ENCODE data around the gene CSTPP1. TPM values are rescaled to one million over a fixed set of nuclear protein-coding genes. Genes with fewer than 3 reads are reported as not detected.

Gene CSTPP1
- total RNA-seq, 1 donor from 2014 or later: 31.5 TPM

DNA sequence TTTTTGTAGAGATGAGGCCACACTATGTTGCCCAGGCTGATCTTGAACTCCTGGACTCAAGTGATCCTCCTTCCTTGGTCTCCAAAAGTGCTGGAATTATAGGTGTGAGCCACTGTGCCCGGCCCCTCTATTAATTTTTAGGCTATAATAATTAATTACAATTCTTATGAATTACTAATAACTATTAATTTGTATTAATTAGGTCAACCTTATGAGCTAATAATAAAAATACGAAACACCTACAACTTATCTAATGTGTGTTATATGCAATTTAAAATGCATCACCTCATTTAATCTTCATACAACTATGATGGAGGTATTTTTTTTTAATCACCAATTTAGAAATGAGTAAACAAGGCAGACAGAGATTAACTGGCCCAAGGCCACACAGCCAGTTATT is 44.5 kb upstream of the CSTPP1 start:
- DNase-seq (ENCODE audit: low read depth): no peak
- Histone ChIP-seq H3K36me3 (ENCODE audit: control insufficient read depth, insufficient read depth, low read length) (no peaks in the 10 kb centered on the region), H3K4me3 (ENCODE audit: low read depth, low read length) (no peak overlapping the region), H3K27me3 (ENCODE audit: control insufficient read depth, insufficient read depth, low read length) (no peaks in the 10 kb centered on the region)
- TF ChIP-seq, protein P1, sequence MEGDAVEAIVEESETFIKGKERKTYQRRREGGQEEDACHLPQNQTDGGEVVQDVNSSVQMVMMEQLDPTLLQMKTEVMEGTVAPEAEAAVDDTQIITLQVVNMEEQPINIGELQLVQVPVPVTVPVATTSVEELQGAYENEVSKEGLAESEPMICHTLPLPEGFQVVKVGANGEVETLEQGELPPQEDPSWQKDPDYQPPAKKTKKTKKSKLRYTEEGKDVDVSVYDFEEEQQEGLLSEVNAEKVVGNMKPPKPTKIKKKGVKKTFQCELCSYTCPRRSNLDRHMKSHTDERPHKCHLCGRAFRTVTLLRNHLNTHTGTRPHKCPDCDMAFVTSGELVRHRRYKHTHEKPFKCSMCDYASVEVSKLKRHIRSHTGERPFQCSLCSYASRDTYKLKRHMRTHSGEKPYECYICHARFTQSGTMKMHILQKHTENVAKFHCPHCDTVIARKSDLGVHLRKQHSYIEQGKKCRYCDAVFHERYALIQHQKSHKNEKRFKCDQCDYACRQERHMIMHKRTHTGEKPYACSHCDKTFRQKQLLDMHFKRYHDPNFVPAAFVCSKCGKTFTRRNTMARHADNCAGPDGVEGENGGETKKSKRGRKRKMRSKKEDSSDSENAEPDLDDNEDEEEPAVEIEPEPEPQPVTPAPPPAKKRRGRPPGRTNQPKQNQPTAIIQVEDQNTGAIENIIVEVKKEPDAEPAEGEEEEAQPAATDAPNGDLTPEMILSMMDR (IDR thresholded peaks at IDR 0.05; ENCODE audit: insufficient read depth, low read length, poor library complexity, severe bottlenecking): no peak

DNA sequence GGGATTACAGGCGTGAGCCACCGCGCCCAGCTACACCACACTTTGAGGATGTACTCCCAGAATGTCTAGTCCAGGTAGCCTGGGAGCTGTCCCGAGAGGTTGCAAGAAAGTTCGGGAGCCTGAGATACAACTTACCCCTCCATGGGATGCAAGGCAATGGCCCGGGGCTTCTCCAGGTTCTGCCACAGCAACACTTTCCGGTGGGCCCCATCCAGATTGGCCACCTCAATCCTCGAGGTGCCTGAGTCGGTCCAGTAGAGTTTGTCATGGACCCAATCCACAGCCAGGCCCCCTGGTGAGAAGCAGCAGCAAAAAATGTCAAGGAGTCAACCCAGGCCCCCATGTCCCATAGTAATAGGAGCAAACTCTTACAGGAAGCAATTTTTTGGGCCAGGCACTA is 43.7 kb upstream of the CSTPP1 start:
- H3K36me3 ChIP-seq (ENCODE audit: control insufficient read depth, insufficient read depth, low read length): no peaks in the 10 kb centered on the region
- H3K4me3 ChIP-seq (ENCODE audit: low read depth, low read length): no peak overlapping the region
- DNase-seq (ENCODE audit: low read depth): no peak
- TF ChIP-seq, protein P1 (IDR thresholded peaks at IDR 0.05; ENCODE audit: insufficient read depth, low read length, poor library complexity, severe bottlenecking): no peak
- H3K27me3 ChIP-seq (ENCODE audit: control insufficient read depth, insufficient read depth, low read length): no peaks in the 10 kb centered on the region

DNA sequence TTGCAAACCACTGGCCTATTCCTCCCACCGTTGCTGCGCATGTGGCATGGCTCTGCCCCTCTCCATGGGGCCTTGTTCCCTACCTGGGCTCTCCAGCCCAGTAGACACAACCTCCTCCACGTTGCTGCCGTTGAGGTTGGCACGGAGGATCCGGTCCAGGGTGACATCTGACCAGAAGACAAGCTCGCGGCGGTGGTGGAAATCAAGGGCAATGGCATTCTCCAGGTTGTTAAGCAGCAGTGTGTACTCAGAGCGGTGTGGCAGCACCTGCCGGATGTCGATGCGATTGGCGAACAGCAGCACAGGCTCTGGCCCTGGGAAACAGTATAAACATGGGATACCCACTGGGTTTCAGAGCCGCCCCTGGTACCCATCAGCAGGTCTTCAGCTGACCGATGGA is 42.1 kb upstream of the CSTPP1 start:
- no peak for DNase-seq (ENCODE audit: low read depth)
- Histone ChIP-seq H3K27me3 (ENCODE audit: control insufficient read depth, insufficient read depth, low read length) (no peaks in the 10 kb centered on the region), H3K4me3 (ENCODE audit: low read depth, low read length) (no peak overlapping the region), H3K36me3 (ENCODE audit: control insufficient read depth, insufficient read depth, low read length) (peaks cover 2% of the 10 kb centered on the region)
- TF ChIP-seq, protein P1 (IDR thresholded peaks at IDR 0.05; ENCODE audit: insufficient read depth, low read length, poor library complexity, severe bottlenecking): no peak

DNA sequence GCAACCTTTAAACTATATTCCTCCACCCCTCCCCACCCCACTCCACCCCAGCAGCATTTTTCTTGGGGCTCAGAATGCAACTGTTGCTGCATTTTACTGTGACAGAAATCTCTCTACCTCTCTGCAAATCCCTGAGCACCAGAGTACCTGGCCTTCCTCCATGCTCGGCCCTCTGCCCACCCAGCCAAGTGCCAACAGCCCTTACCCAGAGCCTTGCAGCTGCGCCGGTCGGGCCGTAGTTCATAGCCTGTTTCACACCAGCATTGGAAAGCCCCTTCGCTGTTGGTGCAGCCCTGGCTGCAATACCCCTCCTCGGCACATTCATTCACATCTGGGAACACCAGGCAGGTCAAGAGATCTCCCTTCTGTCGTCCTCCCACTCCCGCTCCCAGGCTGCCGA is 41.6 kb upstream of the CSTPP1 start:
- H3K27me3 ChIP-seq (ENCODE audit: control insufficient read depth, insufficient read depth, low read length): no peaks in the 10 kb centered on the region
- no peak overlapping the region for H3K4me3 ChIP-seq (ENCODE audit: low read depth, low read length)
- peaks cover 2% of the 10 kb centered on the region for H3K36me3 ChIP-seq (ENCODE audit: control insufficient read depth, insufficient read depth, low read length)
- DNase-seq (ENCODE audit: low read depth): no peak
- TF ChIP-seq, protein P1 (IDR thresholded peaks at IDR 0.05; ENCODE audit: insufficient read depth, low read length, poor library complexity, severe bottlenecking): no peak

DNA sequence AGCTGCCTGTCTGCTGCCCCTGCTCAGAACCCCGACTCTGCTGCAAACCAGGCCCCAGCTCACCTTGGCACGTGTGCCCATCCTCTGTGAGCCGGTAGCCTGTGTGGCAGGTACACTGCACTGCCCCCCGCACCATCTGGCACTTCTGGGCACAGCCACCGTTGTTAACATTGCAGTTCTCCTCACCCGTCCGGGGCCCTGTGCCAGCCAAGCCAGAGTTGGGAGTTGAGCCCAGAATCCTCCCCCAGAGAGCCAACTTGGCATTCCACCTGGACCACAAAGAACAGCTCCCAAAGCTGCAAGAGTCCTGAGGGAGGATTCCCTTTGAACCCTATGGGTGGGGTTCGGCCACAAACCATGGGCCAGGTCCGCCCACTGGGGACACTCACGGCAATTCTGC is 40.7 kb upstream of the CSTPP1 start:
- H3K27me3 ChIP-seq (ENCODE audit: control insufficient read depth, insufficient read depth, low read length): no peaks in the 10 kb centered on the region
- TF ChIP-seq, protein P1 (IDR thresholded peaks at IDR 0.05; ENCODE audit: insufficient read depth, low read length, poor library complexity, severe bottlenecking): no peak
- no peak for DNase-seq (ENCODE audit: low read depth)

DNA sequence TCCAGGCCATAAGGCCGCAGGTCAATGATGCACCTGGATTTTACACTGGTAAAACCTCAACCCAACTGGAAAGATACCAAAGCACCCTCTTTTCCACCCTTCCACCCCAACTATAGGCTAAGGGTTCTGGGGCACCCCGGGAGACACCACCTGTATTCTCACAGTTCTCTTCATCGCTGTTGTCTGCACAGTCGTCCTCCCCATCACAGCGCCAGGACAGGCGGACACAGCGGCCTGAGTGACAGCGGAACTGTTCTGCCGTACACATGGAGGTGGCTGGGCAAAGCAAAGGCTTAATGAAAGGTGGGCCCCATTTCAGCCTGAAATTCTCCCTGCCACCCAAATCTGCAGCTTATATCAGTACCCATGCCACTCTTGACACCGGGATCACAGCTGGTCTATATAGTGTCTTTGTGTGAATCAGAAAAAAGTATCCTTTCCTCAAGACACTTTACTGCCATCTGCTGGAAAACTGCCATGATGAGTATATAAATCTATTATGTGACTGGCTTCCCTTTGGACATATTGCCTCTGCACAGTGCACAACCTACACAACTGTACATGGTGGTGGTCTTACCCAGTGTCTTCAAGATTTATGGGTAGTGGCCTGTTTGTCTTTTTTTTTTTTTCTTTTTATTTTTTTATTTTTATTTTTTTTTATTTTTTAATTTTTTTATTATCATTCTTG is 39.7 kb upstream of the CSTPP1 start:
- H3K36me3 ChIP-seq (ENCODE audit: control insufficient read depth, insufficient read depth, low read length): peaks cover 2% of the 10 kb centered on the region
- DNase-seq (ENCODE audit: low read depth): no peak
- H3K27me3 ChIP-seq (ENCODE audit: control insufficient read depth, insufficient read depth, low read length): no peaks in the 10 kb centered on the region
- TF ChIP-seq, protein P1 (IDR thresholded peaks at IDR 0.05; ENCODE audit: insufficient read depth, low read length, poor library complexity, severe bottlenecking): peak; percentile 24
- H3K4me3 ChIP-seq (ENCODE audit: low read depth, low read length): no peak overlapping the region

More for the DNA sequence above, 40.7 kb upstream of the CSTPP1 start:
- Histone ChIP-seq H3K36me3 (ENCODE audit: control insufficient read depth, insufficient read depth, low read length) (peaks cover 2% of the 10 kb centered on the region), H3K4me3 (ENCODE audit: low read depth, low read length) (no peak overlapping the region)

All from kidney epithelial cell (primary cell).